ENCODE measurements around the gene HOXA13.

HOXA13 gene

GRCh38 chr7:27235387-27236311 lies 35.8 kb upstream of the HOXA13 start:
- peak in 1 of 2 donors; percentile 19 for ATAC-seq

GRCh38 chr7:27229448-27229847 lies 29.6 kb upstream of the HOXA13 start:
- ATAC-seq, result no peak

GRCh38 chr7:27224983-27225934 lies 25.4 kb upstream of the HOXA13 start:
- no peak for ATAC-seq

GRCh38 chr7:27223941-27224575 lies 24.2 kb upstream of the HOXA13 start:
- ATAC-seq, result no peak

- peak; percentile 25 to 58 for ATAC-seq
Observed at GRCh38 chr7:27221201-27221797, 21.4 kb upstream of the HOXA13 start.

- ATAC-seq, result no peak
Observed at GRCh38 chr7:27220440-27220955, 20.6 kb upstream of the HOXA13 start.

- ATAC-seq, result no peak
Observed at GRCh38 chr7:27219821-27220220, 19.9 kb upstream of the HOXA13 start.

GRCh38 chr7:27217951-27218350 lies 18.1 kb upstream of the HOXA13 start:
- ATAC-seq, result no peak

- no peak for ATAC-seq
Observed at GRCh38 chr7:27215356-27215755, 15.5 kb upstream of the HOXA13 start.

- no peak for ATAC-seq
Observed at GRCh38 chr7:27214239-27214950, 14.5 kb upstream of the HOXA13 start.

- no peak for ATAC-seq
Observed at GRCh38 chr7:27213433-27214238, 13.7 kb upstream of the HOXA13 start.

GRCh38 chr7:27212497-27213432 lies 12.9 kb upstream of the HOXA13 start:
- no peak for ATAC-seq

- ATAC-seq, result no peak
Observed at GRCh38 chr7:27211764-27212204, 11.9 kb upstream of the HOXA13 start.

GRCh38 chr7:27211084-27211446 lies 11.2 kb upstream of the HOXA13 start:
- ATAC-seq, result no peak

GRCh38 chr7:27210441-27211083 lies 10.7 kb upstream of the HOXA13 start:
- ATAC-seq, result peak; percentile 49

GRCh38 chr7:27209933-27210440 lies 10.1 kb upstream of the HOXA13 start:
- no peak for ATAC-seq

GRCh38 chr7:27208998-27209397 lies 9.1 kb upstream of the HOXA13 start:
- ATAC-seq, result no peak

GRCh38 chr7:27207348-27207985 lies 7.6 kb upstream of the HOXA13 start:
- no peak for ATAC-seq
